HG03571 (cell line): ENCODE measurements around the gene GOLGA6A.
"Not testable (repeated sequence)": the region's sequence is repeated elsewhere in the genome, so short reads cannot be mapped to it uniquely, and the experiment has no call there.

Experiments
- ATAC-seq: cut with Tn5 transposase; IDR thresholded peaks from one replicate; pipeline ENCODE4 v1.9.1; 2021; ENCODE audit not compliant: unreplicated experiment

GOLGA6A gene

GRCh38 chr15:74108611-74109010 is 26.3 kb upstream of the GOLGA6A start:
- not testable (repeated sequence) for ATAC-seq

DNA sequence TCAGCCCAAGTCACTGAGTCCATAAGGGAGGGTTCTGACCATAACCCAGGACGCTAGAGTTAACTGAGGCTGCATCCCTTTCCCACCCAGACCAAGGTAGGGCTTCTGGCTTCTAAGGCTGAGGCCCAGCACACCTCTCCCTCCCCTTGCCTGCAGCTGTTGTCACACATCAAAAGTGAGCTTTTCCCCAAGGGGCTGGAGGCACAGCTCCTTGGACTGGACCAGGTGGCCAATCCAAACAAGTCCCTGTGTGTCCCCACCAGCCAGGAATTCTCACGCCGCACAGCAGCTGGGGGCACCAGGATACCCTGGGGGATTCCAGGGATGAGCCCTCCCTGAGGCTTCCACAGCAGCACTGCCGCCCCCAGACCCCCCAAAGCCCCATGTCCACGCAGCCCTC is 25.8 kb upstream of the GOLGA6A start:
- no peak for ATAC-seq

DNA sequence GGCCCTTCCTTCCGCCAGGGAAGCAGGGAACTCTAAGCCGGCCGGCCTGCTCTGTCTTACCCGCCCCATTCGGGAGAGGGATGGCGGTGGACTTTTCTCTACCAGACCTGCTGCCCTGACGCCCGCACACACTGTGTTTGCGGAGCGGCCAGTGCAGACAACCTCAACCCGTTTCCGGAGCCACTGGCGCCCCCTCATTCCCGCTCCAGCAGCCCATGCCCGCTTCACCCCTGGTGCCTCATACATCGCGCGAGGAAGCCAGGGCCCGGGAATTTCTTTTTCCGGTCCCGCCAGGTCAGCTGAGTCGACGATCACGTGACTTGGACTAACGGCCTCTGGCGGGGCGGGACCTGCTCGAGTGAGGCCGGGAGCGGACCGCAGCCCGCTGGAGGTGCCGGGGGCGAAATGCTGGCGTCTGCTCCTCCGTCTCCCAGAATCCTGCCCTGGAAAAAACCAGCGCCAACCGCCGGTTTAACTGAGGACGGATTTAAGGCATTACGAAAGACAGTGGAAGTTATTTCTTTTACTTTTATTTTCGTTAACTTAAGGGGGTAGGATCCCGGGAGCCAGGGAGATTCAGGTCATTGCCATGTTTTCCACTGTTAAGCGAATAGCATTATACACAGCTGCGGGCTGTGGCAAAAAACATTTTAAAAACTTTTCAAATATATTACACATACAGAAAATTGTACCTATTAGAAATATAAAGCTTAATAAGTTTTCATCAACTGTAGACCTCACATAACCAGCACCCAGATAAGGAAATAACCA is 17.8 kb upstream of the GOLGA6A start:
- peak; percentile 83 for ATAC-seq

DNA sequence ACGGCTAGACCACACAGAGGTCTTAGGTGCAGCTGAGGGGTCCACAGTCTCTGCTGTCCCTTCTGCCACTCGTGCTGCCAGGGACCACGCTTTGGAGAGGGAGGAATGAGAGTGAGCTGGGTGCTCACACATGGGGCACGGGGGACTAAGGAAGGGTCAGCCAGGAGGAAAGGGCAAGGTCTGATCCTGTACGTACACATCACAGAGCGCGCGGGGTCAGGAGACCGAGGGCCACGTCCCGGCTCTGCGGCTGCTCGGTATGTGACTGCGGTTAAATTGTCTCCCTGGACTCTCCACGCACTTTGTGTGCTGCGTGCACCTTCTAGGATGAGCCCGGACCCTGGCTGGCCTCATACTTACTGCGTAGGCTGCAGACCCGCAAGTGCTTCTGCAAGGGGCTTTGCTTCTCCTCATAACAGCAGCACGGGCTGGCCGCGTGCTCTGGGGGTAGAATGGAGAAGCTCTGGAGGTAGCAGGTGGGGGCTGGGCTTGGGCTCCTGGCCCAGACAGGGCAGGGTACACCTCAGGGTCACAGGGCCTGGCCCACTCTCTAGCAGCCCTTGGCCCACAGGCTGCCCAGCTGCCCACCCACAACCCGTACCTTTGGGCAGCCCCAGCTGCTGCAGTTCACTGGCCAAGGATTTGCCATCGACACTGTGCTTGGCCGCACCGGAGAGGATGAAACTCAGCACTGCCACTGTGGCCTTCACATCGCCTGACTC is 14.6 kb upstream of the GOLGA6A start:
- not testable (repeated sequence) for ATAC-seq

GRCh38 chr15:74095610-74096009 is 13.3 kb upstream of the GOLGA6A start:
- ATAC-seq: not testable (repeated sequence)

GRCh38 chr15:74094567-74094966 is 12.2 kb upstream of the GOLGA6A start:
- not testable (repeated sequence) for ATAC-seq

GRCh38 chr15:74075781-74076180 is 6.6 kb downstream of the GOLGA6A start:
- ATAC-seq: not testable (repeated sequence)

- ATAC-seq: not testable (repeated sequence)
Observed at GRCh38 chr15:74072614-74073337, 9.6 kb downstream of the GOLGA6A start.

- not testable (repeated sequence) for ATAC-seq
Observed at GRCh38 chr15:74072132-74072531, 10.2 kb downstream of the GOLGA6A start.

DNA sequence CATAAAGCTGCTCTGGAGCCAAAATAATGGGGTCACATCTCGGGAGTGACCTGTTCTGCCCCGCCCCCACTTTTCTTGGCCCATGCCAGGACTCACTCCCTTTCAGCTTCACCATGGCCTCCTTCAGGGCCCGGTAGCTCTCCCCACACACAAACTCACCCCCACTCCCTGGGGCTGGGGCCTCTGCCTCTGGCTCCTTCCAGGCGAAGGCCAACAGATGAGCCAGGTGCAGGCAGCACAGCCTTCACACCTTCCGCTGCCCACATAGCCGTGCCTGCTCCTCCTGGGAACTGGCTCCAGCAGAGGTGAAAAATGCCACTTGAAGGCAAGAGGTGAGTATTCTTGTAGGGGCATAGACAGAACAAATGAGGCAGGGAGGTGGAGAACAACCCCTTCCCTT is 10.7 kb downstream of the GOLGA6A start:
- ATAC-seq: not testable (repeated sequence)

DNA sequence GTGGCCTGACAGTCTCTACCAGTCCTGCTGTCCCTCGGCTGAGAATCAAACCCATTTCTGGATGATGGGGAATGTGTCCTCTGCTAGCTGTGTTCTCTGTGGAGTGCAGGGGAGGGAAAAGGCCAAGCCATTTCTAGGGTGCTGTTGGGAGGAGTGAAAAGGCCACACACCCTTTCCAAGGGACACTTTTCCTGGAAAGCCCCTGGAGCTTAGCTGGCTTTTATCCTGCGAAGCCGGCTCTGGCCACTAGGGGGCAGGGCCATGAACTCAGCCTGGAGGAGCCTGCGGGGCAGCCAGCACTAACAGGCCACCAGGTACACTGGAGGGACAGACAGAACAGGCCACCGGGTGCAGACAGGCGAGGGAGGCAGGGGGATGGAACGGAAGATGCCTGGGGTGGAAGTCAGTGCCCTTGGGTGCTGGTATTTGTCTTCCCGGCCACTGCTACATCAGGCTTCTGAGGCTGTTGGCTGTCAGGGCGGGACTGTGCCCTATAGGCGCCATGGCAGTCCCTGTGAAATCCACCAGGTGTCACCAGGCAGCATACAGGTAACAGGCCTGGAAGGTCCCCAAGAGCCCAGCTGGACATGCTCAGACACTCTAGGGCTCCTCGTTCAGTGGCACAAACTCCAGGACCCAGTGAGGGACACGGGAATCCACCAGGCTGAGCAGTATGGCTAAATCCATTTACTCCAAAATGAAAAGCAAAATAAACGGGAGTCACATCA is 16.5 kb downstream of the GOLGA6A start:
- not testable (repeated sequence) for ATAC-seq

GRCh38 chr15:74064822-74065221 is 17.5 kb downstream of the GOLGA6A start:
- not testable (repeated sequence) for ATAC-seq

DNA sequence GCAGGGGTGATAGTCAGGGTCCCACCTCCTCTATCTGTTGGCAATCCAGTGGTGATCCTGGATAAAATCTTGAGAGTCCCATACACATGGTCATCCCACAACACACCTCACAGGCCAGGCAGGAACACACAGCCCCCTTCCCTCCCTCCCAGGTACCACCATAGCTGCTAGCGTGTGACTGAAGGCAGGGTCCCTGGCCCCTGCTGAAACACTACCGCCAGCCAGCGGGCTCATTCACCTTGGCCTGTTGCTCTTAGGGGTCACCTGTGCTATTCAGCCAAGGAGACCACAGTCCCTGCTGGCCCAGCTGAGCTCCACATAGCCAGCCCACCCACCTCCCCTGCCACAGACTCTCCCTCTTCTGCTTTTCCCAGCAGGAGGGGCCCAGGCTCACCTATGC is 18.2 kb downstream of the GOLGA6A start:
- not testable (repeated sequence) for ATAC-seq

GRCh38 chr15:74063425-74064146 is 18.8 kb downstream of the GOLGA6A start:
- ATAC-seq: not testable (repeated sequence)

DNA sequence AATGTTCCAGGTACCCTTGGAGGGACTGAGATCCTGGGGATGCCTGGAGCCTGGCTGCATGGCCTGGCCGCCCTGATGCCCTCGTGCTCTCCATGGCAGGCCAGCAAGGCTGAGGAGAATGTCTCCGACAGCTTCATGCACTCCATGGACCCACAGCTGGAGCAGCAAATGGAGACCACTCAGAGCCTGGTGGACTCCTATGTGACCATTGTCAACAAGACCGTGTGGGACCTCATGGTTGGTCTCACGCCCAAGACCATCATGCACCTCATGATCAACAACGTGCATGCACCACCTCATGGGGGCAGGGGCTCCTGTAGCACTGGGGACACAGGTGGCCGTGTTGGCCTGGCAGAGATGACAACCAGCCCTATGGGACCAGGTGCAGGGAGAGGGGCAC is 19.7 kb downstream of the GOLGA6A start:
- no peak for ATAC-seq

GRCh38 chr15:74062236-74062635 is 20.1 kb downstream of the GOLGA6A start:
- no peak for ATAC-seq

GRCh38 chr15:74060251-74060650 is 22.1 kb downstream of the GOLGA6A start:
- no peak for ATAC-seq

DNA sequence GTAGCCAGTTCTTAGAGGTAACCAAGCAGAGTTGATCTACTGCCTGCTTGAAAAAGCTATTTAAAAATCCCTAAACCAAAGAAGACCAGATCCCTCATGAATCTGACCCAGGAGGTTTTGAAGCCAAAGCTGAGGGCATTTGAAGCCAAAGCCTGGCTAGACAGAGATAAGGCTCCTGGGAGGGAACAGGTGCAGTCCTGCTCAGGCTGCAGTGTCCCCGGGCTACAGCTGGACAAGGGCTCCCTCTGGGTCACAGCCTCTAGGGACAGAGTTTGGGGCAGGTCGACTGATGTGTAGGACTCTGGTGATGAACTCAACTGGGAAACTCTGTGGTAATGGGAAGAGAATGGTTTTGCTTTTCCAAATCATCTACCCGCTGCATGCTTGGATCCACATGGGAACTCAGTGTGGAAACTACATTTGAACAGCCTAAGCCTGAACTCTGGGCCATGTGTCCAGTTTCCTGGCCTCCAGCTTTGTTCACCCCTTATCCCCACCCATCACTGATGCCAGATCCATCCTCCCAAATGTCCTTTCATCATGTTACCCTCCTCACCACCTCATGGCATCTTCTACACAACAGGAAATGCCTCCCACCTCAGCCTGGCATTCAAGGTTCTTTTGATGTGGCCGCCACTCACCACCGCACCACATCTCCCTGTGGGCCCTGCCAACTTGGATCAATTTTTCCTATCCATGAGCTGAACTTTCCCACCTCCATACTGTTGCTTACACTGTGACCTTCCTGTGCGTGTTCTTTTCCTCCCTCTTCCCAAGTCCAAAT is 23.1 kb downstream of the GOLGA6A start:
- not testable (repeated sequence) for ATAC-seq

DNA sequence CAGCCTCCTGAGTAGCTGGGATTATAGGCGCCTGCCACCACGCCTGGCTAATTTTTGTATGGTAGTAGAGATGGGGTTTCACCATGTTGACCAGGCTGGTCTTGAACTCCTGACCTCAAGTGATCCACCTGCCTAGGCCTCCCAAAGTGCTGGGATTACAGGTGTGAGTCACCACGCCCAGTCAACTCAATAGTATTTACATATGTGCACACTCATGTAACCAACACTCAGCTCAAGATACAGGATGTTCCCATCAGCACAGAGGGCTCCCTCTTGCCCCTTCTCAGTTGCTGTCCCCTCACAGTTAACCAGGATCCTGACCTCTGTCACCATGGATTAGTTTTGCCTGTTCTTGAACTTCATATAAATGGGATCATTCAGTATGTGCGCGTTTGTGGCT is 26.0 kb downstream of the GOLGA6A start:
- not testable (repeated sequence) for ATAC-seq
